Gastroesophageal sphincter (tissue), 3 donors: Measurements from ENCODE around the gene HDAC4.

Experiments
- CTCF ChIP-seq, 4 experiments: fragments of 200-600 bp in 2 of 4; fragments of 450-650 bp in 2 of 4; sonication (generic) in 1 of 4; IDR thresholded peaks; one replicate each; pipeline ENCODE4 v1.5.1; 2017 to 2019; ENCODE audit warnings: antibody characterized with exemption in 4 of 4, mild to moderate bottlenecking in 2 of 4, moderate library complexity in 2 of 4
- POLR2A ChIP-seq, 2 donors: fragments of 450-650 bp; IDR thresholded peaks; one replicate each; pipeline ENCODE4 v1.6.1; 2017; ENCODE audit warnings: antibody characterized with exemption in 2 of 2, mild to moderate bottlenecking in 2 of 2, moderate library complexity in 1 of 2

GRCh38 chr2:239192456-239192855 is 208.4 kb downstream of the HDAC4 start:
- TF ChIP-seq CTCF (IDR thresholded peaks at IDR 0.05) (no peak), POLR2A (IDR thresholded peaks at IDR 0.05) (no peak)
